ENCODE measurements around the gene CCDC7.
"Not testable (repeated sequence)": the region's sequence is repeated elsewhere in the genome, so short reads cannot be mapped to it uniquely, and the experiment has no call there.

GRCh38 chr10:32483019-32483502 is 37.1 kb downstream of the CCDC7 start:
- not testable (repeated sequence) for TF ChIP-seq SIN3A (IDR thresholded peaks at IDR 0.05; ENCODE audit: borderline replicate concordance, low read depth, low read length); CTCF (IDR thresholded peaks at IDR 0.05); POLR2AphosphoS5 (IDR thresholded peaks at IDR 0.05; ENCODE audit: low read depth, low read length); TCF12 (IDR thresholded peaks at IDR 0.05); RXRA (IDR thresholded peaks at IDR 0.05; ENCODE audit: borderline replicate concordance, low read depth); MAX (IDR thresholded peaks at IDR 0.05; ENCODE audit: low read depth); USF1 (IDR thresholded peaks at IDR 0.05; ENCODE audit: borderline replicate concordance, low read depth); ZBTB33 (IDR thresholded peaks at IDR 0.05; ENCODE audit: borderline replicate concordance, low read depth); REST (IDR thresholded peaks at IDR 0.05; ENCODE audit: low read depth, low read length); JUND (IDR thresholded peaks at IDR 0.05); SMC3 (IDR thresholded peaks at IDR 0.05; ENCODE audit: low read depth, low read length); ELF1 (IDR thresholded peaks at IDR 0.05)

All from SK-N-SH (cell line).